SU-DHL-6 (cell line): Measurements from ENCODE around the gene YTHDC2.

Experiments
- EZH2phosphoT487 ChIP-seq: fragments of 200-600 bp; sonication (generic), shearing (Covaris generic); conservative IDR thresholded peaks from 2 replicates; pipeline ENCODE4 v1.6.1; 2018; ENCODE audit warnings: mild to moderate bottlenecking, antibody characterized with exemption, low read length, moderate library complexity, mixed read lengths
- TF ChIP-seq, protein P1 (sequence below): fragments of 200-600 bp; sonication (generic); IDR thresholded peaks from one replicate; pipeline ENCODE4 v1.5.1; 2017; ENCODE audit warnings: antibody characterized with exemption, mild to moderate bottlenecking, low read length, moderate library complexity; ENCODE audit not compliant: insufficient read depth, poor library complexity, severe bottlenecking

DNA sequence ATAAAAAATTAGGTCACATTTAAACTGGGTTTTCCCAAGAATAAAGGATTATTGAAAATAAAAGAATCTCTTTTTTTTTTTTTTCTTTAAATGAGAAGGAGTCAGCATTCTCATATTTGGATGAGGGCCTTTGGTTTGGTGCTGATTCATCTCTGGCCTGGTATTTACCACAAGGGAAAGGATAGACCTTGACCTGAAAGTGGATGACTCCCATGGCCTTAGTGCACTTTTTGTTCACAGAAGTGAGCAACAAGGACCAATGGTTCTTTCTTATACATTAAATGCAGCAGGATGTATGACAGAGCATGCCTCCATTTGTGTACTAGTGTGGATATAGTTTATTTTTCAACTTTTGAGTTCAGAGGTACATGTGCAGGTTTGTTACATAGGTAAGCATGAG, 6.9 kb downstream of the YTHDC2 start:
- TF ChIP-seq, protein P1, sequence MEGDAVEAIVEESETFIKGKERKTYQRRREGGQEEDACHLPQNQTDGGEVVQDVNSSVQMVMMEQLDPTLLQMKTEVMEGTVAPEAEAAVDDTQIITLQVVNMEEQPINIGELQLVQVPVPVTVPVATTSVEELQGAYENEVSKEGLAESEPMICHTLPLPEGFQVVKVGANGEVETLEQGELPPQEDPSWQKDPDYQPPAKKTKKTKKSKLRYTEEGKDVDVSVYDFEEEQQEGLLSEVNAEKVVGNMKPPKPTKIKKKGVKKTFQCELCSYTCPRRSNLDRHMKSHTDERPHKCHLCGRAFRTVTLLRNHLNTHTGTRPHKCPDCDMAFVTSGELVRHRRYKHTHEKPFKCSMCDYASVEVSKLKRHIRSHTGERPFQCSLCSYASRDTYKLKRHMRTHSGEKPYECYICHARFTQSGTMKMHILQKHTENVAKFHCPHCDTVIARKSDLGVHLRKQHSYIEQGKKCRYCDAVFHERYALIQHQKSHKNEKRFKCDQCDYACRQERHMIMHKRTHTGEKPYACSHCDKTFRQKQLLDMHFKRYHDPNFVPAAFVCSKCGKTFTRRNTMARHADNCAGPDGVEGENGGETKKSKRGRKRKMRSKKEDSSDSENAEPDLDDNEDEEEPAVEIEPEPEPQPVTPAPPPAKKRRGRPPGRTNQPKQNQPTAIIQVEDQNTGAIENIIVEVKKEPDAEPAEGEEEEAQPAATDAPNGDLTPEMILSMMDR = no peak
- no peak for TF ChIP-seq EZH2phosphoT487
